Esophagus squamous epithelium (tissue), 5 donors: Measurements from ENCODE around the gene KLF6. TPM values are rescaled to one million over a fixed set of nuclear protein-coding genes. Genes with fewer than 3 reads are reported as not detected.

Experiments
- DNase-seq: peaks from one replicate; lab custom pipeline; 2025; lab: John Stamatoyannopoulos, UW
- H3K27ac ChIP-seq, 4 donors: fragments of 200-600 bp; sonication (generic); one replicate each; pipeline ENCODE4 v1.5.1; 2016 to 2019; ENCODE audit warnings: mild to moderate bottlenecking in 1 of 4
- H3K27me3 ChIP-seq, 4 donors: fragments of 200-600 bp; sonication (generic); 1 replicate in 3 of 4; 2 replicates in 1 of 4; pipeline versions ENCODE4 v1.5.1 to v1.6.0; 2017 to 2021; ENCODE audit warnings: antibody characterized with exemption in 1 of 4
- H3K36me3 ChIP-seq, 3 donors: fragments of 200-600 bp; sonication (generic); one replicate each; pipeline ENCODE4 v1.5.1; 2016 to 2019
- H3K4me1 ChIP-seq, 3 donors: fragments of 200-600 bp; sonication (generic); one replicate each; pipeline ENCODE4 v1.5.1; 2017 to 2019
- H3K4me3 ChIP-seq, 4 donors: fragments of 200-600 bp; sonication (generic); 1 replicate in 3 of 4; 2 replicates in 1 of 4; pipeline ENCODE4 v1.5.1; 2016 to 2019; ENCODE audit warnings: mild to moderate bottlenecking in 2 of 4, moderate library complexity in 1 of 4
- H3K9me3 ChIP-seq, 3 donors: fragments of 200-600 bp; sonication (generic); one replicate each; pipeline ENCODE4 v1.5.1; 2016 to 2019
- POLR2A ChIP-seq, 4 donors: fragments of 450-650 bp; IDR thresholded peaks; one replicate each; pipeline ENCODE4 v1.6.1; 2017; ENCODE audit warnings: antibody characterized with exemption in 4 of 4, mild to moderate bottlenecking in 4 of 4, moderate library complexity in 3 of 4
- WGBS, 2 donors: methylation state at CpG; one replicate each; pipeline ENCODE4 v1.1.5; 2018; 5-methylcytosine and 5-hydroxymethylcytosine counted together
- intact Hi-C: fragments of 100-400 bp; cut with DNase I; formaldehyde crosslinking; loops from one replicate; pipeline ENCODE4 v1.15.0; 2022
- total RNA-seq, 4 donors: library from RNA; depleted of rRNA; stranded (reverse); fragments of >200 nt; gene quantifications; one replicate each; pipeline ENCODE4 v1.1.0, GENCODE V29; 2016
- TF ChIP-seq, protein P1 (sequence below), 6 experiments: fragments of 450-650 bp in 4 of 6; fragments of 200-600 bp in 2 of 6; sonication (generic) in 2 of 6; IDR thresholded peaks; one replicate each; pipeline ENCODE4 v1.5.1; 2016 to 2019; ENCODE audit warnings: antibody characterized with exemption in 6 of 6, mild to moderate bottlenecking in 4 of 6, moderate library complexity in 4 of 6
- donor health status: DM: yes; HTN: yes; CAD: no.

Gene KLF6
- total RNA-seq, 4 donors from 2014 or later, result 39.6 to 91.2 (median 74.2) TPM

DNA sequence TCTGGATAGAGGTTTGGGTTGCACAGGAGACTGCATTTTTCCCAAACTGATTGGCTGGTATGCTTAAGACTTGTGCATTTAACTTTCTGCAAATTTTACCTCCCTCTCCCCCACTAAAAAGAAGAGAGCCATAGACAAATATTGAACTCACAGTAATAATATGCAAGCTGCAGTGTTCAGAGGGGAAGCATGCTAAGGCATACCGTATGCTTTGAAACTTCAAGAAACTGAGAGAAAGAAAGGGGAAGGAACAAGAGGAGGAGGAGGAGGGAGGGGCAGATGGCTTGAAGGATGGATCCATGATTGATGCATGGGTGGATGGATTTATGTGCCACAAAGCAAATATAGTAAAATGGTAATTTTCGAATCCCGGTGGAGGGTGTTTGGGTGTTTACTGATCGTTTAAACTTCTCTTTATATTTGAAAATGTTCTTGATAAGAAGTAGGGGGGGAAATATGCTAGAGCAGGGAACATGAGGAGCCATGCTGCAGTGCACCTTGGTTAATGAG lies 7.8 kb upstream of the KLF6 start:
- WGBS, 2 donors, result 67 to 80% methylated on average over 4 of the region's 4 CpGs
- H3K36me3 ChIP-seq, result no peaks in the 10 kb centered on the region
- no peak for DNase-seq
- peaks cover 0 to 4% (median 0%) of the 10 kb centered on the region in 3 donors for H3K9me3 ChIP-seq
- TF ChIP-seq, protein P1, sequence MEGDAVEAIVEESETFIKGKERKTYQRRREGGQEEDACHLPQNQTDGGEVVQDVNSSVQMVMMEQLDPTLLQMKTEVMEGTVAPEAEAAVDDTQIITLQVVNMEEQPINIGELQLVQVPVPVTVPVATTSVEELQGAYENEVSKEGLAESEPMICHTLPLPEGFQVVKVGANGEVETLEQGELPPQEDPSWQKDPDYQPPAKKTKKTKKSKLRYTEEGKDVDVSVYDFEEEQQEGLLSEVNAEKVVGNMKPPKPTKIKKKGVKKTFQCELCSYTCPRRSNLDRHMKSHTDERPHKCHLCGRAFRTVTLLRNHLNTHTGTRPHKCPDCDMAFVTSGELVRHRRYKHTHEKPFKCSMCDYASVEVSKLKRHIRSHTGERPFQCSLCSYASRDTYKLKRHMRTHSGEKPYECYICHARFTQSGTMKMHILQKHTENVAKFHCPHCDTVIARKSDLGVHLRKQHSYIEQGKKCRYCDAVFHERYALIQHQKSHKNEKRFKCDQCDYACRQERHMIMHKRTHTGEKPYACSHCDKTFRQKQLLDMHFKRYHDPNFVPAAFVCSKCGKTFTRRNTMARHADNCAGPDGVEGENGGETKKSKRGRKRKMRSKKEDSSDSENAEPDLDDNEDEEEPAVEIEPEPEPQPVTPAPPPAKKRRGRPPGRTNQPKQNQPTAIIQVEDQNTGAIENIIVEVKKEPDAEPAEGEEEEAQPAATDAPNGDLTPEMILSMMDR (IDR thresholded peaks at IDR 0.05), result no peak
- no peak for TF ChIP-seq POLR2A (IDR thresholded peaks at IDR 0.05)
- H3K4me1 ChIP-seq, result no peaks in the 10 kb centered on the region
- intact Hi-C loops, result no loop called here
- no peaks in the 10 kb centered on the region for H3K27me3 ChIP-seq
- H3K4me3 ChIP-seq, result no peak overlapping the region
- no peak overlapping the region for H3K27ac ChIP-seq

DNA sequence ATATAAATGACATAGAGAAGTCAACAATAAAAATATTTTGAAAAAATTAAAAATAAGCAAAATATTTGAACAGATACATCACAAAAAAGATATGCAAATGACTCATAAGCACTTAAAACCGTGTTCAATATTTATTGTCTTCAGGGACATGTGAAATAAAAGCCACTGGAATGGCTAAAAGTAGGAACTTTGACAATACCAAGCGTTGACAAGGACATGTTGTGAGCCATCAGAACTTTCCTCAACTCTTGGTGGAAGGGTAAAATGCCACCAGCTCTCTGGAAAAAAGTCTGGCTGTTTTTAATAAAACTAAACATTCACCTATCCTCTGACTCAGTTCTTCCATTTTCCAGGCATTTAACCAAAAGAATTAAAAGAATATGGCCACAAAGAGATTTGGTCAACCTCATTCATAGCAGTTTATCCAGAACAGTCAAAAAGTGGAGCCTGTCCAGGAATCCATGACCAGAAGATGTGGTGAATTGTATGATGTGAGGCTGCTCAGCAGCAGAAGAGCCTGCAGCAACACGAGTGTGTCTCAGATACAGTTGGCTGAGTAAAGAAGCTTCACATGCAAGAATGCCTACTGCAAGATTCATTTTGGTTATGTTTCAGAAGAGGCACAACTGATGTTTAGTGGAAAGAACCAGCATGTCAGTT lies 7.1 kb upstream of the KLF6 start:
- no peak for DNase-seq
- Histone ChIP-seq H3K4me1 (no peaks in the 10 kb centered on the region), H3K27me3 (no peaks in the 10 kb centered on the region), H3K36me3 (no peaks in the 10 kb centered on the region), H3K9me3 (peaks cover 0 to 4% (median 0%) of the 10 kb centered on the region in 3 donors), H3K27ac (no peak overlapping the region), H3K4me3 (no peak overlapping the region)
- intact Hi-C loops, result no loop called here
- 66 to 73% methylated on average over 3 of the region's 3 CpGs for WGBS, 2 donors
- TF ChIP-seq, protein P1 (IDR thresholded peaks at IDR 0.05), result no peak
- no peak for TF ChIP-seq POLR2A (IDR thresholded peaks at IDR 0.05)

GRCh38 chr10:3790858-3791257 lies 5.8 kb upstream of the KLF6 start:
- WGBS, 2 donors, result 85 to 95% methylated on average over 4 to 6 of the region's 6 CpGs

GRCh38 chr10:3790272-3790671 lies 5.3 kb upstream of the KLF6 start:
- DNase-seq, result no peak
- Histone ChIP-seq H3K9me3 (peaks cover 0 to 4% (median 0%) of the 10 kb centered on the region in 3 donors), H3K4me3 (no peak overlapping the region), H3K27me3 (no peaks in the 10 kb centered on the region), H3K36me3 (no peaks in the 10 kb centered on the region), H3K27ac (no peak overlapping the region), H3K4me1 (peaks cover 0 to 12% (median 0%) of the 10 kb centered on the region in 3 donors)
- 94 to 100% methylated on average over 1 of the region's 1 CpG for WGBS, 2 donors
- intact Hi-C loops, result no loop called here
- TF ChIP-seq POLR2A (IDR thresholded peaks at IDR 0.05), result no peak
- TF ChIP-seq, protein P1 (IDR thresholded peaks at IDR 0.05), result no peak

More at GRCh38 chr10:3790858-3791257, 5.8 kb upstream of the KLF6 start:
- intact Hi-C loops, result no loop called here
- no peak for DNase-seq
- no peak overlapping the region for H3K27ac ChIP-seq
- no peaks in the 10 kb centered on the region for H3K36me3 ChIP-seq
- peaks cover 0 to 4% (median 0%) of the 10 kb centered on the region in 3 donors for H3K9me3 ChIP-seq
- H3K4me1 ChIP-seq, result peaks cover 0 to 11% (median 0%) of the 10 kb centered on the region in 3 donors
- H3K4me3 ChIP-seq, result no peak overlapping the region
- H3K27me3 ChIP-seq, result no peaks in the 10 kb centered on the region
- no peak for TF ChIP-seq POLR2A (IDR thresholded peaks at IDR 0.05)
- TF ChIP-seq, protein P1 (IDR thresholded peaks at IDR 0.05), result no peak

- DNase-seq, result no peak
- Histone ChIP-seq H3K27me3 (no peaks in the 10 kb centered on the region), H3K27ac (no peak overlapping the region), H3K4me1 (peaks cover 0 to 12% (median 0%) of the 10 kb centered on the region in 3 donors), H3K9me3 (peaks cover 0 to 4% (median 0%) of the 10 kb centered on the region in 3 donors), H3K36me3 (no peaks in the 10 kb centered on the region), H3K4me3 (no peak overlapping the region)
- intact Hi-C loops, result loop anchor here (10.0 kb wide), 1 partner anchor 325 kb away; no protein-coding TSS in a partner anchor
- no peak for TF ChIP-seq POLR2A (IDR thresholded peaks at IDR 0.05)
- TF ChIP-seq, protein P1 (IDR thresholded peaks at IDR 0.05), result no peak
- 96 to 97% methylated on average over 2 of the region's 2 CpGs for WGBS, 2 donors
These were observed 4.6 kb upstream of the KLF6 start for GRCh38 chr10:3789621-3790020.
